Right atrium auricular region (tissue), 2 donors: ENCODE data around the gene MDC1. TPM values are rescaled to one million over a fixed set of nuclear protein-coding genes. Genes with fewer than 3 reads are reported as not detected.
A peak's percentile ranks its signal among the peaks of the same experiment; 100 is the strongest.

Experiments used
- DNase-seq: peaks from one replicate; pipeline ENCODE4 v3.0.0-alpha.2; 2019; ENCODE audit warnings: low spot score
- H3K27ac ChIP-seq, 2 donors: fragments of 200-600 bp; sonication (generic); 1 replicate in 1 of 2; 2 replicates in 1 of 2; pipeline ENCODE4 v1.5.1; 2016 to 2019
- H3K27me3 ChIP-seq, 2 donors: fragments of 200-600 bp; sonication (generic); one replicate each; pipeline versions ENCODE4 v1.5.1 to v1.6.0; 2017 to 2019
- H3K36me3 ChIP-seq: fragments of 200-600 bp; sonication (generic); one replicate; pipeline ENCODE4 v1.5.1; 2016
- H3K4me1 ChIP-seq, 2 donors: fragments of 200-600 bp; sonication (generic); one replicate each; pipeline versions ENCODE4 v1.5.1 to v1.6.0; 2017 to 2019
- H3K4me3 ChIP-seq, 2 donors: fragments of 200-600 bp; sonication (generic); 1 replicate in 1 of 2; 2 replicates in 1 of 2; pipeline ENCODE4 v1.5.1; 2017 to 2019; ENCODE audit warnings: mild to moderate bottlenecking in 1 of 2, moderate library complexity in 1 of 2
- H3K9me3 ChIP-seq, 2 donors: fragments of 200-600 bp; sonication (generic); one replicate each; pipeline ENCODE4 v1.5.1; 2019
- CTCF ChIP-seq, 2 donors: fragments of 200-600 bp; sonication (generic); IDR thresholded peaks; one replicate each; pipeline ENCODE4 v1.5.1; 2019; ENCODE audit warnings: antibody characterized with exemption in 2 of 2
- total RNA-seq, 2 donors: library from RNA; depleted of rRNA; stranded (reverse); fragments of >200 nt; gene quantifications; one replicate each; pipeline ENCODE4 v1.1.0, GENCODE V29; 2016

Gene MDC1
- total RNA-seq, 2 donors from 2014 or later: 6.7 to 12.3 TPM

- no peak for TF ChIP-seq CTCF (IDR thresholded peaks at IDR 0.05)
- H3K4me1 ChIP-seq: peaks cover 0 to 80% of the 10 kb centered on the region in 2 donors
- H3K27me3 ChIP-seq: no peaks in the 10 kb centered on the region
- peaks cover 10% of the 10 kb centered on the region for H3K36me3 ChIP-seq
- peak; percentile 98 for DNase-seq
- peak overlapping the region; percentile 83 to 90 for H3K4me3 ChIP-seq
- H3K27ac ChIP-seq: peak overlapping the region; percentile 99
- no peaks in the 10 kb centered on the region for H3K9me3 ChIP-seq
These were observed 30.0 kb downstream of the MDC1 start for GRCh38 chr6:30686908-30687658.

- Histone ChIP-seq H3K4me1 (peaks cover 0 to 83% of the 10 kb centered on the region in 2 donors), H3K4me3 (peak within 1 kb of the TSS; percentile 83 to 90), H3K36me3 (peaks cover 15% of the 10 kb centered on the region), H3K9me3 (no peaks in the 10 kb centered on the region), H3K27ac (peak within 1 kb of the TSS; percentile 99), H3K27me3 (no peaks in the 10 kb centered on the region)
- TF ChIP-seq CTCF (IDR thresholded peaks at IDR 0.05): no peak
- peak; percentile 86 for DNase-seq
These were observed 30.8 kb downstream of the MDC1 start, which contains the start of gene PPP1R18 for GRCh38 chr6:30686009-30686907. PPP1R18 (minus strand) TSS chr6:30686645; CDS start chr6:30686018, 627 bp downstream.

DNA sequence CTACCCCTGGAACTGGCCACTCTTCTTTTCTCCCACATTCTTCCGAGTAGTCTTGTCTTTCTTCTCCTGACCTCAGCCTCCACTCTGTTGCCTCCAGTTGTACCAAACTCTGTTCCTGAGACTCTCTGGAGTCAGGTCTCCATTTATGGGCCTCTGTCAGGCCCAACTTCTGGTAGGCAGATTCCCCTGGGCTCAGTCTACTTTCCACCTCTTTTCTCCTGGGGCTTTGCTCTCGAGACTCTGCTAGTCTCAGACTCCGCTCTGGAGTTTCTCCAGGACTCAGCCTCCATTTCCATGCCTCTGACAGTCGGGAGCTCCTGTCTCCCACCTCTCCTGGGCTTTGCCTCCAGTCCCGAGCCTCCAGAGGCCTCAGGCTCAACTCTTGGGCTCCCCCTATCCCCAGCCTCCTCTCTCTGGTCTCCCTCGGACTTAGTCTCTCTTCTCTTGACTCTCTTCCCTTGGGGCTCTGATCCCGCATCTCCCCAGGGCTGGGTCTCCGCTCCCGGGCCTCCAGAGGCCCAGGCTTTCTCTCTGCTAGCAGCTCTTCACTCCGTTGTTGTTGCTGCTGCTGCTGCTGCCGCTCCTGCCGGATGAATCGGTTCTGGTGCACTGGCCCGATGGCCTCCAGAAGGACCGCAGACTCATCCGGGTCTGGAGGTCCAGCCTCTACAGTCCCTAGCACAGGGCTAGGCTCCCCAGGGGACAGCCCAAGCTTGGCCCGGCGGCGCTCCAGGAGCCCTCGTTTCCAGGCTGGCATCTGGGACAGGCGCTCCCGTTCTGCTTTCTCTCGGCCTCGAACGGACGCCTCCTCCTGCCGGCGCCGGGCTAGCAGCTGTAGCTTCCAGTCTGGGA, 31.7 kb downstream of the MDC1 start:
- DNase-seq: no peak
- peak overlapping the region; percentile 99 for H3K27ac ChIP-seq
- H3K27me3 ChIP-seq: no peaks in the 10 kb centered on the region
- TF ChIP-seq CTCF (IDR thresholded peaks at IDR 0.05): no peak
- peaks cover 21% of the 10 kb centered on the region for H3K36me3 ChIP-seq
- peak overlapping the region; percentile 83 to 90 for H3K4me3 ChIP-seq
- no peaks in the 10 kb centered on the region for H3K9me3 ChIP-seq
- peaks cover 0 to 87% of the 10 kb centered on the region in 2 donors for H3K4me1 ChIP-seq

DNA sequence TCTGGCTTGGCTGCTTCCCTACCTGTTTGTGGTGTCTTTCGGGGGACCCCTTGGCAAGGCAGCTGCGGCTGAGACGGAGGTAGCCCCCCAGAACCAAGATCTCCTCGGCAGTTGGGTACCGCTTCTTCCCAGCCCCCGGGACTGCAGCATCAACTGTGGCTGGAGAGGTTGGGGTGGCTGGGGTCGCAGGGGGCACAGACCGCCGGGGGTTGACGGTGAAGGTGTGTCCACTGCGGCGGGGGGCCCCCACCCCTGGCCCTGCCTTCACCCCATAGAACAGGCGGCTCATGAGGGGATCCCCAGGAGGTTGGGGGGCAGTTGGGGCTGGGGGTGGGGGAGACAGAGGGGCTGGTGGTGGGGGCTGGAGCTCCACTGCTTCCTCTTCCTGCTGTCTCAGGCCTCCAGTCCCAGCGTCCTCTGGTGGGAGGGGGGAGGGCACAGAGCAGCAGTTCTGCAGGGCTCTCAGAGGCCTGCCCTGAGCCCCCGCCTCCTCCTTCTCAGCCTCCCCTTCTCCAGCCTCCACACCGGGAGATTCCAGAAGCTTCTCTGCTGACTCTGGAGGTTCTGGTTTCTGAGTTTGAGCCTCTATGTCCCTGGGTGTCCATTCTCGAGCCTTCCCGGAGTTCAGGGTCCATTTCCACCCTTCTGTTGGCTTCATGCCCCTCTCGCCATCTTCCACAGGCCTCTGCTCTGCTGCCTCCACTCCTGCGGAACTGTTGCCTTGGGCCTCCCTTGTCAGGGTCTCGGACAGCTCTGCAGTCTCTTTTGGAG, 32.5 kb downstream of the MDC1 start:
- no peak for DNase-seq
- Histone ChIP-seq H3K27ac (peak overlapping the region; percentile 99), H3K9me3 (no peaks in the 10 kb centered on the region), H3K36me3 (peaks cover 28% of the 10 kb centered on the region), H3K27me3 (no peaks in the 10 kb centered on the region), H3K4me3 (peak overlapping the region; percentile 83 to 90), H3K4me1 (peaks cover 0 to 88% of the 10 kb centered on the region in 2 donors)
- no peak for TF ChIP-seq CTCF (IDR thresholded peaks at IDR 0.05)

GRCh38 chr6:30683980-30684338, 33.1 kb downstream of the MDC1 start:
- Histone ChIP-seq H3K27me3 (no peaks in the 10 kb centered on the region), H3K27ac (peak overlapping the region; percentile 99), H3K36me3 (peaks cover 28% of the 10 kb centered on the region), H3K4me3 (peak overlapping the region; percentile 83 to 90), H3K4me1 (peaks cover 0 to 88% of the 10 kb centered on the region in 2 donors), H3K9me3 (no peaks in the 10 kb centered on the region)
- no peak for DNase-seq
- TF ChIP-seq CTCF (IDR thresholded peaks at IDR 0.05): no peak
